Hematopoietic multipotent progenitor cell (in vitro differentiated cells): Measurements from ENCODE around the gene APBB2. TPM values are rescaled to one million over a fixed set of nuclear protein-coding genes. Genes with fewer than 3 reads are reported as not detected.
"Not testable (repeated sequence)": the region's sequence is repeated elsewhere in the genome, so short reads cannot be mapped to it uniquely, and the experiment has no call there.

Experiments
- DNase-seq, 3 donors: peaks; one replicate each; pipeline ENCODE4 v3.0.0-alpha.2; 2011 to 2015; ENCODE audit warnings: low read depth in 2 of 3, low spot score in 2 of 3
- total RNA-seq: library from RNA; depleted of rRNA; stranded (reverse); fragments of >200 nt; gene quantifications from one replicate; pipeline ENCODE4 v1.2.3, GENCODE V29; 2012

Gene APBB2
- total RNA-seq, 1 donor = 0.81 TPM

DNA sequence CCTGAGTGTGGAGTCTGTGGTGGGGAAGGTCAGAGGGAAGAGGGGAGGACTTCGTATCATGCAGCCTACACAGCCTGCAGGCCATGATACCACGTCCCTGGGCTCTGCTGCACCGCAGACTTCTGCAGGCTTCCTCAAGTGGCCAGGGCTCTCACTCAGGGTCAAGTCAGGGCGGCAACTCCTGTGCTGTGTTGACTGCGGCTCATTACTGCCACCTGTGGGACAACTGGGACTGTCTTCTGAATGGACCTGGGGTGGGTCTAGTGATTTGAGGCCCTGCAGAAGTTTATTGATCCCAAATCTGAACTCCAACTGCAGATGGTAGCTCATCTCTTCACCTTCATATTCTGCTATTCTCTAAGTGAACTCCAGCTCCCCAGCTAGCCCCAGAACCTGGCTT lies 297.5 kb downstream of the APBB2 start:
- DNase-seq = peak in 2 of 3 donors; percentile 50 to 62

DNA sequence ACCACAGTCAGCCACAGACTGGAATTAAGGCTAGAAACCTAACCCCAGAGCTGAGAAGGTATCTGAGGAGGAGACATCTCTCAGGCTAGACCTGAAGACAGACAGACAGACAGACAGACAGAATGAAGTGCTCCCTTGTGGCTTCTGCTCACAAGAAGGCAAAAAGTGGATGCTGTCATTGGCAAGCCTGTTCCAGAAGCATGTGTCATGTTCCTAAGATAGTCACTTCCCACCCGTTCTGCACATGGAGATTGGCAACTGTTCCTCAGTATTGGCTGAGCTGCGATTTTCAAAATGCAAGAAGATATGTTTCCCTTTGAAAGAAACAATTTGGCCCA lies 298.2 kb downstream of the APBB2 start:
- DNase-seq = no peak

DNA sequence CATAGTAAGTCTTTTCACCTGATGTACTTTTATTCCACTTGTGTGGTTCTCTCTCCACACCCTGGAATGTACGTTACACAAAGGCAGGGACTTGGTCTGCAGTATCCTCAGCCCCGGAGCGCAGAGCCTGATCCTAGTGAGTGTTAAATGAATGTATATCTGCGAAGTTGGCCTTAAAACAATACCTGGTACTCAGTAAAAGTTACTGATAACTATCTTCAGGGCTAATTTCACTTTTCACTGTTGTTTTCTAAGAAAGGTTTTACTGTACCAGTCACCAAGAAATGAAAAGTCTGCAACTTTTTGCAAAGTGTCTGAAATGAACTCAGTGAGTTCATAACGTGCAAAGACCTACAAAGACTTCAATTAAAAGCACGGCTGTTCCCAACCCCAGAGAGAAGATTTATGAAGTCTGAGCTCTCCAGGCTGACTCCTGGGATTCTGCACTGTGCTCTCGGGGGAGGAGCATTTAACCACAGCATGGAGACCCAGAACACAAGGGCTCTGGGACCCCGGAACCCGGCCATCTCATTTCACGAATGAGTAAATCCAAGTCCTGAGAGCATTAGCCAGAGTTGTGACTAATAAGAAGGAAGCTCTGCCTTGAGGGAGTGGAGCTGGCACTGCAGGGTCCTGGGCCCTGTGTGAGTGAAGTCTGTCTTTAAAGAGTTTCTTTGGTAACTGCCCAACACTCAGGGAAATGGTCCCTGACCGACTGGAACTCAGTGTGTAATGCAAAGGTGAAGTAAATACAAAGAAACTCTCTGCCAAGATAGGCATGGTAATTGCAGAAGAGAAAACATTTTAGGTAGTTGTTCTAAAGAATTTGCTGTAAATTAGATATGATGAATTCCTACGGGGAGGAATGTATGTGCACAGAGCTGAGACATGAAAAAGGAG lies 298.8 kb downstream of the APBB2 start:
- no peak for DNase-seq

DNA sequence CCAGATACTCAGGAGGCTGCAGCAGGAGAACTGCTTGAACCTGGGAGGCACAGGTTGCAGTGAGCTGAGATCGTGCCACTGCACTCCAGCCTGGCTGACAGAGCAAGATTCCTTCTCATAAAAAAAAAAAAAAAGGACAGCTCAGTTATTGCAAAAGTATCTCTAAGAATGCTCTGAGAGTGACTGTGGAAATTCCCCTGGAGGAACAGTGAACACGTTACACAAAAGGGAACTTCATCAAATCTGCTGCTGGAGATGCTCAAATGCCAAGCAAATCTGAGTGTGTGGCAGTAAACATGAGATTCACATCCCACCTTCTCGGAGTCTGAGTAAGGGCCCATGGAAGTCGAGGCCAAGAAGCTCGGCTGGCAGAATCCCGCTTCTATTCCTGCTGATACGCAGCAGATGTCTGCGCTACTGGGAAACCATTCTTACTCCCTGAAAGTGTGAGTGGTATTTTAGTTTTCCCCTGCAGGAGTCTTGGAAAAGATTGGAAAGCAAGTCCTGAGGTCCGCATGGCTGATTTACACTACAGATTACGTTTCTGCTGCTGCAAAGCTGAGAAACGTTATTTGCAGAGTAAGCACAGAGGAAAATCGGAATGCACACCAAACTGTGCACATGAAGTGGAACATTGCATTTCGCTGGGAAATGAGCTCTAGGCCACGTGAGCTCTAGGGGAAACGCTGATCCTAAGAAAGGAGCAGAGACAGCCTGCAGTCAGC lies 301.7 kb downstream of the APBB2 start:
- no peak for DNase-seq

DNA sequence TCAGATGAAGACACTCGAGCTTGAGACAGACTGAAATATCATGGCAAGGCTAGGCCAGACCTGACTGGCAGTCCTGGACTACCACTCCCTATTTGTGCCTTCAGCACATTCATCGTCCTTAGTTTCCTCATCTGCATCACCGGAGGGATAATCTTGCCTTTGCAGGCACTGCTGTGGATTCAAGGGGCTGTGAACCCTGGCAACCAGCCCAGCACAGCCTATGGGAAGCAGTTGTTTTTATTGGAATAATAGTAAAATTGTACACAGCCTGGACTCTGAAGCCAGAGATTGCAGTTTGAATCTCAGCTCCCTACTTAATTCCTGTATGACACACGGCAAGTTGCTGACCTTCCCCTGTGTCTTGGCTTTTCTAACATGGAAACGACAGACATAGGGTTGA lies 303.6 kb downstream of the APBB2 start:
- no peak for DNase-seq

DNA sequence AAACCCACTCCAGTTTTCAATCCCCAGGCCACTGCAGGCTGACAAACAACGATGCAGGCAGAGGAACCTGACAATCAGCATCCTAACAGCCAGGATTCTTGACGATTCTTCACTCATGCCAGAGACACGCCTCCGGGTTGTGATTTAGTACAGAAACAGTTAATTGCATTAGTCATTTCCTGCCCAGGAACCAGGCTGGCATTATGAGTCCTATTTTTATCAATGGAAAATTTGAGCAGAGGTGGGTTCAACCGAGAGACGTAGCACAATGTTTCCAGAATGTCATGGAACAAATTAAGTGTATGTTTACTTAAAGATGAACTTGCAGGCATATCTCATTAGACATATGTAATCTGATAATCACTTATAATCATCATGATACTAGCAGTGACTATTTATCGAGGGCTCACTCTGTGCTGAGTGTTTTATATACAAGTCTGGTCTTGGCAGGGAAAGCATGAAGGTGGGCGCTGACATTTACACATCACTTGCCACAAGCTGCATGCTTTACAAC lies 304.9 kb downstream of the APBB2 start:
- DNase-seq = peak in 2 of 3 donors; percentile 51 to 68

DNA sequence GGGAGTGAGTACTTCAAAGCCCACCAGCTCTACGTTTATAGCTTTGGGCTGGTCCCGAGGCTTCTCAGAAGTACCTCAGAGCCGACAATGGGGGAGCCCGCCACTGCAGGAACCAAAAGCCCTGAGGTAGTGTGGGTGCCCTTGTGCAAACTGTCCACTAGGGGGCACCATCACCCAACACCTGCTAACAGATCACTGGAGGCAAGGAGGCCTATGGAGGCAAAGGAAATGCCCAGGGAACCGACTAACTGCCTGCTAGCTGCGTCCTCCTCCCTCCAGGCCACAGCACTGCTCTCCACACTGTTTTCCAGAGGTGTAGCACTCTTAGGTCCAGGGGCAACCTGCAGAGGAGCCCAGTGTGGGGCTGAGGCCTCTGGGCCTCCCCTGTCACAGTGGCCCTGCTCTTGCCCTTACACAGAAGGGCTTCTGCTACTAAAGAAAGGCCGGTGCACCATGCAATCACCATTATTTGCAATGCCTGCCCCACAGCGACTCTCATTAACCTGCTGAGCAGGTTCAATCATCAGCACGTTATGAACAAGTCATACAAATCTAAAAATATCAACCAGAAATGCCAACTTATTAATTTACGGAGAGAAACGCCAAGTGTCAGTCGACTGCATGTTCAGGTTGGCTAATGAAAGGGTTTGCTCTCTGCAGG lies 305.5 kb downstream of the APBB2 start:
- peak in 2 of 3 donors; percentile 73 to 88 for DNase-seq

DNA sequence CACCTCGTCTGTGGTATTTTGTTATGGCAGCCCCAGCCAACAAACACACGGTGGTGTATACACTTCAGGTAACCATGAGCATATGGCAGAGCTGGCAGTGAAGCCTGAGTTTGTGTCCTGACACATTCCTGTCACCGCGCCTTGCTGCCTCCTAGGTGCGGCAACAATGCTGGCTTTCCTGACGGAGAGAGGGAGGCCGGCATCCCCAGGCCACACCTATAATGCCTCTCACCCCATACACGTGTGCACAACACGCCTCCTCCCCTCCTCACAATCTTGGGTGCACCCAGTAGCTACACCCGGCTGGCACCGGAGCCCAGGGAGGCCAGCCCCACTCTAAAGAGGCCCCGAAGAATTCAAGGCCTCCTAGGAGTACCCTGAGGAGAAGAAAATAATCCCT lies 306.0 kb downstream of the APBB2 start:
- no peak for DNase-seq

DNA sequence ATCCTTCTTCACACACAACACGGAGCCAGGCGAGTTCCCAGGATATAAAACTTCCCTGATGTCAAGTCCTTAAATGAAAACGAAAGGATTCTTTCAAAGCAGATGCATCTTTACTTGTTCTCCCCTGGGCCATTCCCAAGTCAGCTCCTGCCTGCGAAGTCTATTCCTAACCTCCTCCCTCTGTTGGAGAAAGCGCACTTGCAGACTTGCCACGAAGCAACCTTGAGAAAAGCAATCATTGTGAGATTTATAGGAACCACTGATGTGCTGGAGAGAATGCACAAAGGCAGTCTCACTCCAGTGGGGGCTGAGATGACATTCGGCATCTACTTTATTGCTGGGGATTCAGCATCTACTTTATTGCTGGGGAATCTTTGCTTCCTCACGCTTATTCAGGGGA lies 308.9 kb downstream of the APBB2 start:
- DNase-seq = no peak

DNA sequence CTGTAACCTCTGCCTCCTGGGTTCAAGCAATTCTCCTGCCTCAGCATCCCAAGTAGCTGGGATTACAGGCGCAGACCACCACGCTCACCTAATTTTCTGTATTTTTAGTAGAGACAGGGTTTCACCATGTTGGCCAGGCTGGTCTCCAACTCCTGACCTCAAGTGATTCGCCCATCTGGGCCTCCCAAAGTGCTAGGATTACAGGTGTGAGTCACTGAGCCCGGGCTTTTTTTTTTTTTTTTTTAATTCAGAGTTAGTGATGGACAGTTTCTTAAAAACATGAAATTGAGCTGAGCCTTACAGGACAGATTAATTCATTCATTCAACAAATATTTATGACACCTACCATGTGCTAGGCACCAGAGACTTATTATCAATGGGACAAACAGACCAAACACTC lies 313.8 kb downstream of the APBB2 start:
- not testable (repeated sequence) for DNase-seq

DNA sequence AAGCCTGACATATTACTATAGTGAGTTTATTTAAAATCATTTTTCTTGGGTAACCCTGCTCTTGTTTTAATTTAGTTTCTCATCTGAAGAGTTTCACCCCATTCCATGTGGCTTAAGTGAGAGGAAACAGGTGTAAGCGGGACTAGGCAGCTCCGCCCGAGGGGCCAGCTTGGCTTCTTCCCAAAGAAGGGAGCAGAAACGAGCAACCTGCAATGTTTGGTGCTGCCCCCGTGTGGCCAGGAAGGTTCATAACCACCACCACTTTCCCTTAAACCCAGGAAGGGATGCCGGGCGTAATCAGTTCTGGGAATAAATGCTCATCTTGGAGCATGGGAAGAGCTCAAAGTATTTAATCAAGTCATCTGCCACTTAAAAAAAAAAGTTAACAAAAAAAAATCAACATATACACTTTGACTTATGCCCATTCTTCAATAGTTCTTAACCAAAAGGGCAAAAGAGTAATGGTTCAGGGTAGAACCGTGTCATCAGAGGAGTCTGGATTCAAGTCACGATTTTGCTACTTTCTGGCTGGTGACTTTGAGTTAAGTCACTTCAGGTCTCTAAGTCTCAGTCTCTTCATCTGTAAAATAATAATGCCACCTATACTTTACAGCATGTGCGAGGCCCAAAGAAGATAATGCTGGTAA lies 316.7 kb downstream of the APBB2 start:
- peak; percentile 25 to 75 (median 63) for DNase-seq

DNA sequence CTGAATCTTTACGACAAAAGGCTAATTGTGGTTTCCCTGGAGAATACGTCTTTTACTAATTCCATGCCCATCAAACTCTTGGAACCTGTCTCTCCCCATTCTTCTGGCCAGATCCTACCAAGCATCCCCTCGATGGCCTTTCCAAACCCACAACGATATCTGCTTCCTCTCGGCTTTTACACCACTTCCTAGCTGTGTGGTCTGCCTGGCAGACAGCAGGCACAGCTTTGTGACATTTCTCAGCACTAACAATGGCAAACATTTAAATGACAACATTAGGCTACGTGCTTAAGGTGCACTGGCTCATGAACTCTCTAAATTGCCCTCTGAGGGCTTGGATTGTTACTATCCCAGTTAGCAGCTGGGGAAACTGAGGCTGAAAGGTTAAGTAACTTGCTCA lies 323.6 kb downstream of the APBB2 start:
- DNase-seq = peak in 2 of 3 donors; percentile 35 to 74

DNA sequence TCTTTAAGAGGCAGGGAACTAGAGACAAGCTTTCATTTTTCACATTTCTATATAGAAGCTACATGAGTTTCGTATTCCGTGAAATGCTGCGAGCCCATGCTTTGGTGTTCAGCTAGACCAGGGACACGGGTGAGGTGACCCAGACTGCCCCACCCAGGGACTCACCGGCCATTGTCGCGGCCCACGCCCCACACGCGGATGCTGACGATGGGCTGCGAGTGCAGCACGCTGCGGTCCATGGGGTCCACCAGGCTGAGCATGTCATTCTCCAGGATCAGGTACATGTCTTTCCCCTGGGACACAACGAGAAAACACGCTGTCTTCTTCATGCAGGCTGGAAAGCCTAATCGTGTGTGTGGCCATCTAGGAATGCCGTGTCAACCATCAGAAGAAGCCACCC lies 324.1 kb downstream of the APBB2 start:
- DNase-seq = no peak

DNA sequence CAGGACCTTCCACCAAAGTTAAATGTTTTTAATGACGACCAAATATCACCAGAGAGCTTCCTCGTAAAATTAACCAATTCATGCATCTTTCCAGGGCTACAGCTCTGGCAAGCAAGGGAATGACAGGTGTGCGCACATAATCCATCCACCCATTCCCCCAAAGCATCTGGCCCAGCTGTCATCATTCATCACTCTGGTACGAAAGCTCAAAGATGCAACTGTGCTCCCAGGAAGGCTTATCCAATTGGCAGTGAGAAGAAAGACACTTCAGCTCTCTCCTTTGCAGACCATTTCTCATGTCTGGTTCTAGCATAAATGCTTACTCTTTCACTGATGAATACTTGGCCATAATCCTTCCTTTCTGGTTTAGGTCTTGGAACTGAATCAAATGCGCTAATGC lies 325.4 kb downstream of the APBB2 start:
- DNase-seq = no peak

DNA sequence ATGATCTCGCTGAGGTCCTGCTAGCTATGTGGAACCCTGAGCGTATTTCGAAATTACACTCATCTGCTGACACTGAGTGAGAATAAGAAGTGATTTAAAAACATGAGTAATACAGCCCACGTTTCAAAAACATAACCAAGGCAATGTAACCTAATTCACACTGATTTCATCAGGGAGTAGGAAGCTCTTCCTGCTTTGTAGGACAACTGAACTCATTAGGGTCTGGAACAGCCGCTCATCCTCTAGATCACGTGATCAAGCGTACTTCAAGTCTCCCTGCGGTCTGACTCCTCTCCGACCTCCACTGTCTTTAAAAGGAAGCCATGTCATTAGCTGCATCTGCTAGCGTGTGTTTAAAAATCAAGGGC lies 326.6 kb downstream of the APBB2 start:
- DNase-seq = no peak

DNA sequence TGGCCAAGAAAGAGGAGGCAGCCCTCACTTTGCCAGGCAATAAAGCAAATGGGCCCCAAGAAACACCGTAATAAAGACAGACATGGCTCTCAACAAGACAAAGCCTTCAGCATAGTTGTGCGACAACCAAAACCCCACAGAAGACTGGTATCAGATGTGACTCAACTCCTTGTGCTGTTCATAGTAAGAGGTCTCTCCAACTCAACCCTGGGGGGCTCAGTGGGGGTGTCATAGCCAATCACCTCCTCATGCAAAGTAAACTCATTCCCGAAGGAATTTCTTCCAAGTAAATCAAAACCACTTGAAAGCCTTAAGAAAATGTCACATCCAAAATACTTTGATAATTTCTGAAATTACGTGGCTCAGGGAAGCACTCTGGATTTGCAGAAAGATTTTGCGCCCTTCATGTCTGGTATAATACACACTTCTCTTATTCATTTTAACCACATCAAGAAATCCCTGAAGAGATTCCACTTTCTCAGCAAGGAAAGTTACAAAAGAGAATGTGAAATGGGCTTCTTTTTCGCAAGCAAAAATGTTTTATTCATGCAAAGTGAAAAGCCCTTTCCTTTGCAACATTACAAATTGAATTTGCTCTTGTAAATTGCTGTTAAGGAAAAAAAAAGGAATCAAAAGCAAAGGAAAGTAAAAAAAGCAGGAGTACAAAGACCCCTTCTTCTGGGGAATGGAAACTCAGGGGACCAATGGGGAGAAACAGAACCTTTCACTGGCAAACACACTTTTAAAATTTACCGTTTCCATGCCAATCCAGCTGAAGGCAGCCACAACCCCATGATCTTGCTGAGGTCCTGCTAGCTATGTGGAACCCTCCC lies 327.2 kb downstream of the APBB2 start:
- no peak for DNase-seq

DNA sequence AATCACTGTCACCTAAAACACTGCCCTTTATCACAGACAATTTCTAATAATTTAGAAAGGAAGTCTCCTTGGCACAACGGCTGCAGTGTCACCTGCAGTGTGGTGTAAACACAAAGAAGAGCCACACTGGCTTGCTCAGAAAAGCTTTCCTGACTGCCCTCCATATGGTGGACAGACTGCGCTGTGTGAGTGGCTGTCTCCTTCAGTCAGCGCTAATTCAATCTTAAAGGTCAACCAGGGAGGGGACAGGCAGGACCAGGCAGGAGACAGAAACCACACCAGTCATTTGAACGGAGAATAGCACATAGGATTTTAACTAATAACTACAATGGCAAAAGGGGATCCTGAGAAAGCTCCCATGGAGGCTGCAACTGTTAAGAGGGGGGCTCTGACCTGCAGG lies 332.5 kb downstream of the APBB2 start:
- DNase-seq = no peak

DNA sequence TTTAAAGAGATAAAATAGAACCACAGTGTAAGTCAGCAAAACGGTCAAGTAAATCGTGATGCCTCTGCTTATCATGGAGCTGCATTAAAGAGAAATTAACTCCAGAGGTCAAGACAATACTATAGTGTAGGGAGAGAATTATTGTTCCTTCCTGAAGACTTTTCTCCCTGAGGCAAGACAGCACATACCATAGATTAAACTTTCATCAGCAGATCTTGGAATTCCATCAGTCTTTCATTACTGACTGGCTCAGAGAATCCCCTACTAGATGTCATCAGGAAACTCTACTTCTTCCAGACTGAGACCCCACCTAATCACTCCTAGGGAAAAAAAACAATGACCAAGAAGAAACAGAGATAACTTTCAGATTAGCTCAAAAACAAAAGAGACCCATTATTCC lies 333.2 kb downstream of the APBB2 start:
- DNase-seq = no peak

DNA sequence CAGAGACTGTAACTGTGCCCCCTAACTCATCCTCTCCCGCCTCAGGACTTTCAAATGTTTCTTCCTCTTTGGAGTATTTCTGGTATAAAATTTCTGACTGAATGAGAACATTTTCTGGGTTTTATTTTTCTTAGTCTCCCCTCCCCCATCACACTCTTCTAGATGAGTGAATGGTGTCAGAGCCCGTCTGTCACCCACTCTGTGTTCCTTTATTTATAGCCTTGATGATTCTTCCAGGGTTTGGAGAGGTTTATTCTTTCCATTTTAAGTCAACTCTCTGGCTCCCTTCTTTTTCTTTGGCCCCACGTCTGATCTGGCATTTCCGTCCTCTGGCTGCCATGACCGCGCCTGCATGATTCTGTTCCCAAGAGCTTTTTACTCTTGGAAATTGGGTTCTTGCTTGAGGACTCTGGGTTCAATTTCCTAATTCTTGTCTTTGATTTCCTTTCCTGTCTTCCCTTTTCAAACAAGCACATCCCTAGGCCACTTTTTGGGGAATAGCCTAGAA lies 335.7 kb downstream of the APBB2 start:
- DNase-seq = no peak

DNA sequence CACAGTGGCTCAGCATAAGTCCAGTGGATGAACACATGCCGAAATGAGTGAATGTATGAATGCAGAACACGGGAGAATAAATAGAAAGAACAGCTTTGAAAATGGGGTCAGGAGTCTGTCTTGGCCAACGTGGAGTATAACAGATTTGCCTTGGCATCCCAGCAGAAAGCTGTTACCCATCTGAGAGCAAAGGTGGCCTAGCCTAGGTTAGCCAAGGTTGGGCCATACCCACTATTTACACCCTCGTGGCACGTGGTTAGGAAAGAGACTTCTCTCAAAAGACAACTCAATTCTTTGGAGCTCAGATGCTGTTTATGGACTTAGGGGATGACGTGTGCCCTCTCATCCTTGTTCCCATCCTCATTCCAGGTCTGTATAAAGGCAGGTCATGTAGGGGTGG lies 337.3 kb downstream of the APBB2 start:
- no peak for DNase-seq
